Fibroblast of mammary gland (primary cell): ENCODE results near the gene ETV1.

Experiments
- DNase-seq: peaks from one replicate; pipeline ENCODE4 v3.0.0-alpha.2; 2010; ENCODE audit warnings: low read depth
- H3K4me3 ChIP-seq: 2 replicates; pipeline ENCODE4 v1.5.1; 2011; ENCODE audit warnings: low read depth, mild to moderate bottlenecking, low read length, moderate library complexity; ENCODE audit not compliant: control insufficient read depth
- CTCF ChIP-seq: conservative IDR thresholded peaks from 2 replicates; pipeline ENCODE4 v1.5.1; 2011; ENCODE audit warnings: low read depth, low read length, inconsistent platforms; ENCODE audit not compliant: control insufficient read depth, insufficient read depth

Gene ETV1

DNA sequence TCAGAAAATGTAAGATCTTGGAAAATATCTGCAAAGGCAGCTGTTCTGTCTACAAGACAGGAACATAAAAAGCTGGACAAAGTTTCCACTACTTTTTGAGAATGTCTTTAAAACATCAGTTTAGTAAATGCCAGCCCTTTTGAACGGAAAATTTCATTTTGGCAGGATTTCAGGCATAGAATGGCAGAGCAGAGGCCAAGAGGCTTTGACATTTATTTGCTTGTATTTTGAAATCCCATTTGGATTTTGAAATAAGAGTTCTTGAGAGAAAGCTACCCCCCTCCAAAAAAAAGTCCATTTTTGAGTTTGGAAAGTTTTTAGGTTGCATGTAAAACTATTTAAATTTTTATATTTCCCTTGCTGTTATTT, 3.1 kb upstream of the ETV1 start:
- no peak for TF ChIP-seq CTCF
- no peak for DNase-seq
- H3K4me3 ChIP-seq: no peak overlapping the region

GRCh38 chr7:13991791-13992595, 2.5 kb upstream of the ETV1 start:
- no peak for TF ChIP-seq CTCF
- peak overlapping the region; percentile 47 for H3K4me3 ChIP-seq
- DNase-seq: no peak

GRCh38 chr7:13990984-13991790, 1.7 kb upstream of the ETV1 start:
- DNase-seq: peak; percentile 98
- H3K4me3 ChIP-seq: peak overlapping the region; percentile 88
- TF ChIP-seq CTCF: no peak

GRCh38 chr7:13990319-13990983, 985 bp upstream of the ETV1 start:
- H3K4me3 ChIP-seq: peak overlapping the region; percentile 88
- DNase-seq: peak; percentile 45
- no peak for TF ChIP-seq CTCF

GRCh38 chr7:13989949-13990305, 461 bp upstream of the ETV1 start:
- peak overlapping the region; percentile 88 for H3K4me3 ChIP-seq
- no peak for TF ChIP-seq CTCF
- no peak for DNase-seq

GRCh38 chr7:13988731-13989125, 738 bp downstream of the ETV1 start:
- peak; percentile 60 for DNase-seq
- H3K4me3 ChIP-seq: peak overlapping the region; percentile 88
- TF ChIP-seq CTCF: peak; percentile 6
